EL (cell line): ENCODE data around the gene TMEM120B.
"Not testable (repeated sequence)": the region's sequence is repeated elsewhere in the genome, so short reads cannot be mapped to it uniquely, and the experiment has no call there.

ENCODE experiments used
- DNase-seq: peaks from one replicate; pipeline ENCODE4 v3.0.0-alpha.2; 2016

TMEM120B gene

DNA sequence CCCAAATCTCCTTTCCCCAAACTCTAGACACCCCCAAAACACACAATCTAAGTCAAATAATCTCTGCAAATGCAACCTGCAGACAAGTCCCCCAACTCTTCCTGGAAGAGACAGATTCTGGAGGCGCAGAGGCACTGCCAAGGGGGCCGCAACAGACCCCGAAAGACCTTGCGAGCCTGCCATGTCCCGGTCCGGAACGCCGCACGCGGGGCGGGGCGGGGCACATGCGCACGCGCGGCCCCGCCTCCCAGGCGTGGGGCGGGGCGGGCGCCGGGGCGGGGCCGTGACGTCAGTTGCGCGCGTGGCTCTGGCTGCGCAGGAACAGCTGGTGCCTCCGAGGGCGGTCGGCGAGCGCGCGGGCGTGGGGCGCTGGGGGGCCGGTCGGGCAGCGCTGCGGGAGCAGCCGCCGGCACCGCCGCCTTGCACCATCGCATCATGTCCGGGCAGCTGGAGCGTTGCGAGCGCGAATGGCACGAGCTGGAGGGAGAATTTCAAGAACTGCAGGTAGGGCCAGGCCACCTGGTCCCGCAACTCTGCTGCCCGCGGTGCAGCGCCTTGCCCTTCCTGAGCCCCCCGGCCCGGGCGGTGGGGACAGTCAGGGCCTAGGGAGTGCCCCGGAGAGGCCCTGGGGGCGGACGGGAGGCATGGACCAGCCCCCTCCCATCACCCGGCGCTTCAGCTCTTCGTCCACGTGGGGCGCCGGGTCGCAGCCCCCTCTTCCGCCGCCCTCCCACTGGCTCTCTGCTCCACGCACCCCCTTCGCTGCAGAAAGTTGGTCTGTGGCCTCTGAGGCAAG lies at the start of gene TMEM120B:
Gene TMEM120B (plus strand): TSS at position 292 of the 796 bp plus-strand sequence. CDS start 144 bp downstream, at position 436.
- peak; percentile 75 for DNase-seq

DNA sequence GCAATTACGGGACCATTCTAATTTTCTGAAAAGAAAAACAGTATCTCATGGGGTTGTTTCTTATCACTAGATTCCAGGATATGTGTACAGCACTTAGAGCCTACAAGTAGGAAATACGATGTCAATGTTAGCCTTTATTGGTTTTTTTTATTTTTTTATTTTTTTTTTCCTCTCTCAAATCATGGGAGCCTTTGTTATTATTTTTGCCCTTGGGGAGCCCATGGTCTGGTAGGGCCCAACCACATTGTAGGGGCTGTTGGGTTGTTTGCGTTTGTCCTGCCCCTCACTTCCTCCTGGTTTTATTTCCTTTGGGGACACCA lies 49.0 kb upstream of the TMEM120B start:
- DNase-seq = no peak

DNA sequence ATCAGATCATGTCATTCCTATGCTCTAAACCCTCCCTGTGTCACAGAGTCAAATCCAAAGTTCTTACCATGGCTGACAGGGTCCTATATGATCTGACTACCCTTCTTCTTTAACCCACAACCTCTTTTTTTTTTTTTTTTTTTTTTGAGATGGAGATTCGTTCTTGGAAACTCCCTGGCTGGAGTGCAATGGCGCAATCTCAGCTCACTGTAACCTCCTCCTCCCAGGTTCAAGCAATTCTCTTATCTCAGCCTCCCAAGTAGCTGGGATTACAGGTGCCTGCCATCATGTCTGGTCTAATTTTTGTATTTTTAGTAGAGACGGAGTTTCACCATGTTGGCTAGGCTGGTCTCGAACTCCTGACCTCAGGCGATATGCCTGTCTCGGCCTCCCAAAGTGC lies 45.7 kb upstream of the TMEM120B start:
- DNase-seq = not testable (repeated sequence)

DNA sequence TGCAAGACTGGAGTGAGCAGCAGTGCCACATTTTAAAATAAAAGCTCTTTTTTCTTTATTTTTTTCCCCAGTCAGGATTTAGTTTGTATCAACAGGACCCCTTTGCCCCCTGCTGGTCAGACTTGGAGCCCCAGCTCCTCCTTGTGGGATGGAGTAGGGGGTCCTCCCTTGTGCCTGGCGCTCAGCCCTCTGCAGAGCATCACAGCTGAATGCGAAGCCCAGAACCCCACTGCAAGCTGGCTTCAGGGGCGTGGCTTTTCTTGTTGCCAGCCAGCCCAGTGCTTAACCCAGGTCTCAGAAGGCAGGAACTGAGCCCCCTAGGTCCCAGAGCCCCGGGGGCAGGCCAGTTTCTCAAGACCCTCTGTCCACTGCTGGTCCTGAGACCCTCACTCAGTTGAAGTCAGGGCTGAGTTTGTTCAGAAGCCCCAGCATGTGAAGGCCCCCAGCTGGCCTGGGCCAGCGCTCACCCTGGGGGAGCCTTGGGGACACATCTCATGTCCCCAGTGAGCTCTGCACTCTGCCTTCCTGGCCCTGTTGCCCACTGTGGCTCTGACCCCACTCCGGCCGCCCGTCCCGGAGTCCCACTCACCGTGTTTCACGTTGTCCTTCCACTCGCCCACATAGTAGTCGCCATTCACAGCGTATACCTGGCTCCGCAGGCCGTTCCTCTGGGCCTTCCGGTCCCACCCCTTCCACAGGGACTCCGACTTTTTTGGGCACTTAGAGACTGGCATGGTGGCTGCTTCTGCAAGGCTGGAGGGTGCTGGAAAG lies 43.6 kb upstream of the TMEM120B start:
- DNase-seq = peak; percentile 37

DNA sequence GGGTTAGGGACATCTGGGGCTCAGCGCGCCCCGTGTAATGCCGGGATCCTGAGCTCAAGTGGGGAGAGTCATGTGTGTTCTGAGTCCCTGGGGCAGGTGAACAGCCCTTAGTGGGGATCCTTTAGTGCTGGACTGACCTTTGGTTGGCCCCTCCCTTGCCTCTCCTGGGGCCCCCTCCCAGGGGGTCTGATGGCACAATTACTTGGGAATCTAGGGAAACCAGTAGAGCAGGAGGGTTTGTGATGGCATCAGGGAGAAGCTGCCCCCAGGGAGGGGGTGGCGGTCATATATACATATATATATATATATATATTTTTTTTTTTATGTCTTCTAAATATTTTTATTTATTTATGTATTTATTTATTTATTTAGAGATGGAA lies 43.0 kb upstream of the TMEM120B start, which contains the start of gene MORN3:
Gene MORN3 (minus strand): TSS at position 134 of the 380 bp plus-strand sequence. CDS start 171 bp downstream, outside the sequence.
- DNase-seq = no peak

DNA sequence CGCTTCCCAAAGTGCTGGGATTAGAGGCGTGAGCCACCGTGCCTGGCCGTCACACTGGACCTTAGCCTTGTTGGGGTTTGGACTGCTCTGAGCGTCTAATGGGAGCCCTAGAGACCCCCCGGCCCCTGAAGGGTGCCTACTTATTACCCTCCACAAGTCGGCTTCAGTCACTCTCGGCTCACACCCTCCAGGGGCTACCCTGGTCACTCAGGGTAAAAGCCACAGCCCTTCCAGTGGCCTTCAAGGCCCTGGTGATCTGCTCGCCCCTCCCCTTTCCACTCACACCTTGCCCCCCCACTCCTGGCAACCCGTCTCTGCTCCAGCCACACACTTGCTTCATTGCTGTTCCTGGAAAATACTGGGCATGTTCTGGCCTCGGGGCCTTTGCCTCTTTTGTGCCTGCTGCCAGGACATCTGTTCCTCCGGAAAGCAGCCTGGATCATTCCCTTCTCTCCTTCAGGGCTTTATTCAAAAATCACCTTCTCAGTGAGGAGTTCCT lies 39.5 kb upstream of the TMEM120B start:
- peak; percentile 19 for DNase-seq

DNA sequence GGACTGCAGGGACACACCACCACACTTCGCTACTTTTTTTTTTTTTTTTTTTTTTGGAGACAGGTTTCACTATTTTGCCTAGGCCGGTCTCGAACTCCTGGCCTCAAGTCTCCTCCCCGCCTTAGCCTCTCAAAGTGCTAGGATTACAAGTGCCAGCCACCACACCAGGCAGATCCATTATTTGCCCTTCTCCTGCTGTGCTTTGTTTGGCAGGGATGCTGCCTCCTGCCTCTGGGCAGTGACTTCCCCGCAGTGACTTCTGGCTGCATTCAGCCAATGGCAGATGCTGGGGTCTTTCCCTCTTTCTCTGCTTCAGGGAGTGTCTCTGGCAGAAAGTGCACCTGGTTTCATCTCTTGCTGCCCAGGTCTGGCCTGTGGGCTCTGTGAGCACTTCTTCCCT lies 36.4 kb upstream of the TMEM120B start:
- DNase-seq = no peak

DNA sequence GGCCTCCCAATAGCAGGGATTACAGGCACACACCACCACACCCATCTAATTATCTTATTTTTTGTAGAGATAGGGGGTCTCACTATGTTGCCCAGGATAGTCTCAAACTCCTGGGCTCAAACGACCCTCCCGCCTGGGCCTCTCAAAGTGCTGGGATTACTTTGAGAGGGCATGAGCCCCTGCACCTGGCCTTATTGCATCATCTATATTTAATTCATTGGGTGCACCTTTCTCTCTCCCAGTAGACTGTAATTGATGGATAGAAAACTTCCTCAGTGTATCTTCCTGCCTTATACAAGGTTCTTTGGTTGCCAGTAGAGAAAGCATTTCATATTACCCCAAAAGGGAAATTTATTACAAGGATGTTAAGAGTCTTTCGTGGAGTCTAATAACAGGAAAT lies 34.2 kb upstream of the TMEM120B start:
- no peak for DNase-seq

DNA sequence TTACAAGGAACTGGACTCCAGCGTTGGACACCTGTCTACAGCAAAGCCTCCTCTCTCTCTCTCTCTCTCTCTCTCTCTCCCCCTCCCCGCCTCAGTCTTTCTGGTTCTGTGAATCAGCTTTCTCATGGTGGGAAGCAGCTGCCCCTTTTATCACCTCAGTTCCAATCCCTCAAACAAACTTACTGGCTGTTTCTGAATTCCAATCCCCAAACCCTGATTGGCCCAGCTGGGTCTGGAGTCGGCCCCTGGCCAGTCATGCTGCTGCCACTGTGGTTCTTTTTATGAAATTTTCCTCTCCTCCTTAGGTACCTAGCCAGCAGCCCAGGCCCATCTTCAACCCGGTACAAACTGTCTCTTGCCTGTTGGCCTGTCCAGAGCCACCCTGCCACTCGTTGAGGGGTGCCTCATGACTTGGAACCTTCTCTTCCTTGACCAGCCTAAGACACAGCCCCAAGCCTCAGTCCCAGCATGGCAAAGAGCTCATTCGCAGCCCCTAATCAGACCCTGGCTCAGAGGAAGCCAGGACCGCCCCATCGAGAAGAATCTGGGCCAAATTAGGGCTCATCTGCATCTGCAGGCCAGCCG lies 33.7 kb upstream of the TMEM120B start:
- no peak for DNase-seq

DNA sequence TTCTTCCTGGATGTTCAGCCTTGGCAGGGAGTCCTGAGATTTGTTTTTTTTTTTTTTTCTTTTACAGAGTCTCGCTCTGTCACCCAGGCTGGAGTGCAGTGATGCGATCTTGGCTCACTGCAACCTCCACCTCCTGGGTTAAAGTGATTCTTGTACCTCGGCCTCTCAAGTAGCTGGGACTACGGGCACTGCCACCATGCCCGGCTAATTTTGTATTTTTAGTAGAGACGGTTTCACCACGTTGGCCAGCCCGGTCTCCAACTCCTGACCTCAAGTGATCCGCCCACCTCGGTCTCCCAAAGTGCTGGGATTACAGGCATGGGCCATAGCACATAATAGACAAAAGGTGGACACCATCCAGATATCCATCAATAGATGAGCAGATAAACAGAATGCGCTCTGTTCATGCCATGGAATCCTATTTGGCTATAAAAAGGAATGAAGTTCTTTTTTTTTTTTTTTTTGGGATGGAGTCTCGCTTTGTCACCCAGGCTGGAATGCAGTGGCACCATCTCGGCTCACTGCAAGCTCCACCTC lies 32.8 kb upstream of the TMEM120B start:
- DNase-seq = not testable (repeated sequence)

DNA sequence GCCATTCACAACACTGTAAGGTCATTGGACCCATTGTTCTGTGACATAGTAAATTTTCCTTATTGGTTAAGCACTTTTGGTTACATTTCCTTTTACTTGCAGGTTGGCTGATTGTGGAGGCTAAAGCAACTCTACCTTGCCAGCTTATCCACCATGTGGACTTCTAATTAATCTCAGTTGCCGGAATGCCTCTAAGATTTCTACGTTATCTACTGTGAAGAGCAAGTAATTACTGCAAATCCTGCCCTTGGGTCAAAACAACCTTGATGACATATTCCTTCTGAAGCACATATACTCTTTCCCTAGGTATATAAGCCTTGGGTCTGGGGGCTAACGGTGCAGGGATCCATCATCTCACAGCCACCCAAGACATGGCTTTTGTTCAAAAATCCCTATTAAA lies 23.6 kb upstream of the TMEM120B start:
- no peak for DNase-seq

DNA sequence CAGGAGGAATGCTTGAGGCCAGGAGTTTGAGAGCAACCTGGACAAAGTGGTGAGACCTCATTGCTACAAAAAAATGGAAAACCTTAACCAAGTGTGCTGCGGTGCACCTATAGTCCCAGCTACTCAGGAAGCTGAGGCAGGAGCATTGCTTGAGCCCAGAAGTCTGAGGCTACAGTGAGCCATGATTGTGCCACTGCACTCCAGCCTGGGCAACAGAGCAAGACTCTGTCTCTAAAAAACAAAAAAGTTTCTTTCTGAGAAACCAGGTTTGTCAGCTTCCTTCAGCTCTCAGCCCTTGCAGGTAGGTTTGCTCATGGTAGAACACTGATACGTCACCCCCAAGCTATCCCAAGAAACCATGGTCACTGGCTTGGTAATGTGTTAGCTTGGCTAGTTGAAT lies 23.1 kb upstream of the TMEM120B start:
- DNase-seq = no peak

DNA sequence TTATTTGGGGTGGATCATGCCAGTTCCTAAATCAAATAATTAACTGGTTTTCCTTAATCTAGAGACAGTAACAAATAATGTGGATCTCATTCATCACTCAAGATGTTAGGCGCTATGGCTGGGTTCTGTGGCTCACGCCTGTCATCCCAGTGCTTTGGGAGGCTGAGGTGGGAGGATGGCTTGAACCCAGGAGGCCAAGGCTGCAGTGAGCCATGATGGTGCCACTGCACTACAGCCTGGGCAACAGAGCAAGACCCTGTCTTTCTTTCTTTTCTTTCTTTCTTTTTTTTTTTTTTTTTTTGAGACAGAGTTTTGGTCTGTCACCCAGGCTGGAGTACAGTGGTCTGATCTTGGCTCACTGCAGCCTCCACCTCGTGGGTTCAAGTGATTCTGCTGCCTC lies 19.8 kb upstream of the TMEM120B start:
- not testable (repeated sequence) for DNase-seq

DNA sequence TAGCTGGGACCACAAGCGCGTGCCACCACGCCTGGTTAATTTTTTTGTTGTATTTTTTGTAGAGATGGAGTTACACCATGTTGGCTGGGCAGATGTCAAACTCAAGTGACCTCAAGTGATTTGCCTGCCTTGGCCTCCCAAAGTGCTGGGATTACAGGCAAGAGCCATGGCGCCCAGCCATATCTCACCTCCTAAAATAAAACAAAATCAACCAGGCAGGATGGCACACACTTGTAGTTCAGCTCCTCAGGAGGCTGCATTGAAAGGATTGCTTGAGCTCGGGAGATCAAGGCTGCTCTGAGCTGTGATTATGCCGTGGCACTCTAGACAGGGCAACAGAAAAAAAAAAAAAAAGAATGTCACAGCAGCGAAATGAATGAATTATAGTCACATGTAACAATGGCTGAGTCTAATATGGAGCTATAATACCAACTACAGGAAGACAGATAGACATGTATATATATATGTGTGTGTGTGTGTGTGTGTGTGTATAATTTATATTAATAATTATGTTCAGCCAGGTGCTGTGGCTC lies 19.3 kb upstream of the TMEM120B start:
- no peak for DNase-seq

DNA sequence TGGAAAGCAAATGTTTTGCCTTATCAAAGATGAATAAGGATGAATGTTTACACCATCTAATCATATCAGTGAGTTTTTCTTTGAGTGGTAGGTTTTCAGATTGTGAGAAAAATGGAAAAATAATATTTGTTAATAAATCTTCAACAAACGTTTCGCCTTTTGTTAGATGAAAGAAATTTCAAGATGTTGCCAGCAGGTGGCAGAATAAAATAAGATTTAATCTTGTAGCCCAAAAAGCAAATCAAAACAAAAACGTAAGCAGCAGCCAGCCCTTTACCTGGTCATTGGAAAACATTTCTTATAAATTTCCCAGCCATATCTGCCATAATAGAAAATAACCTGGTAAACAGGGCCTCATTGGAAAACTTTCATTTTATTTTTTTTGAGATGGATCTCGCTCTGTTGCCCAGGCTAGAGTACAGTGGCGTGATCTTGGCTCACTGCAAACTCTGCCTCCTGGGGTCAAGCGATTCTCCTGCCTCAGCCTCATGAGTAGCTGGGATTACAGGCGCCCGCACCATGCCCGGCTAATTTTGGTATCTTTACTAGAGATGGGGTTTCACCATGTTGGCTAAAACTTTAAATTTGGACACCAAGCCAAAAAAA lies 15.4 kb upstream of the TMEM120B start:
- DNase-seq = peak; percentile 47

DNA sequence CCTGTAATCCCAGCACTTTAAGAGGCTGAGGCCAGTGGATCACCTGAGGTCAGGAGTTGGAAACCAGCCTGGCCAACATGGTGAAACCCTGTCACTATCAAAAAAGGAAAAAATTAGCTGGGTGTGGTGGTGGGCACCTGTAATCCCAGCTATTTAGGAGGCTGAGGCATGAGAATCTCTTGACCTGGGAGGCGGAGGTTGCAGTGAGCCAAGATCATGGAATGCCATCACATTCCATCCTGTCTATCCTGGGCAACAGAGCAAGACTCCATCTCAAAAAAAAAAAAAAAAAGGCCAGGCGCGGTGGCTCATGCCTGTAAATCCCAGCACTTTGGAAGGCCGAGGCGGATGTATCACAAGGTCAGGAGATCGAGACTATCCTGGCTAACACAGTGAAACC lies 14.7 kb upstream of the TMEM120B start:
- DNase-seq = not testable (repeated sequence)

DNA sequence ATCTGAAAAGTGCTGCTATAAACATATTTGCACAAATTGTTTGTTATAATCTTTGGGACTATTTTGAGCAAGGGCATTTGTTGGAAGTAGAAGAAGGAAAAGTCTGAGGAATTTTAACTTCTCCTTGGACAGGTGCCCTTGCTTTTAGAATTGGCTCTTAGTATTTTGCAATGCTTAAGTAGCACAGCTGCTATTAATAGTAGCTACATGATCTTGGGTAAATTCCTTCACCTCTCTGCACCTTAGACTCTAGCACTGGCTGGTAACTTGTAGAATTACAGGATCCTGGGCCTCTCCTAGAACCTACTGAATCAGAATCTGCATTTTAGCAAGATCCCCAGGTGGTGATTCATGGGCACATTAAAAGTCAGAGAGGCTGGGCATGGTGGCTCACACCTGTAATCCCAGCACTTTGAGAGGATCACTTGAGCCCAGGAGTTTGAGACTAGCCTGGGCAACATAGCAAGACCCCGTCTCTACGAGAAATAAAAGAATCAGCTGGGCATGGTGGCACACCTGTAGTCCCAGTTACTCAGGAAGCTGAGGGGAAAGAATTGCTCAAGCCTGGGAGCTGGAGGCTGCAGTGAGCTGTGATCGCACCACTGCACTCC lies 10.8 kb upstream of the TMEM120B start:
- DNase-seq = no peak

DNA sequence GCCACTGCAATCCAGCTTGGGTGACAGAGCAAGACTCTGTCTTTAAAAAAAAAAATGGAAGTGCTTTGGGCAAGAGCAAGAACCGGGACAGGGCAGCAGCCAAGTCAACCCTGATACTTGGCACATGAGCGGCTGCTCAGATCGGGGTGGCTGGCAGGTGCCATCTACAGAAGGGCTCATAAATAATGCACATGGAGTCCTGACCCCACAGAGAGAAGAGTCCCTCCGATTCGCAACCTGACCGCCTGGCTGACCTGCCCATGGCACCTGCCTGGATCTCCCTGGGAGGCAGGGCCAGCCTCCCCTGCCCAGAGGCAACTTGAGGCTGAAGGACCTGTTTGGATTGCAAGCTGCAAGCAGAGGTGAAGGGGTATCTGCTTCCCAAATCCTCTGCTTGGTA lies 9.6 kb upstream of the TMEM120B start:
- no peak for DNase-seq

DNA sequence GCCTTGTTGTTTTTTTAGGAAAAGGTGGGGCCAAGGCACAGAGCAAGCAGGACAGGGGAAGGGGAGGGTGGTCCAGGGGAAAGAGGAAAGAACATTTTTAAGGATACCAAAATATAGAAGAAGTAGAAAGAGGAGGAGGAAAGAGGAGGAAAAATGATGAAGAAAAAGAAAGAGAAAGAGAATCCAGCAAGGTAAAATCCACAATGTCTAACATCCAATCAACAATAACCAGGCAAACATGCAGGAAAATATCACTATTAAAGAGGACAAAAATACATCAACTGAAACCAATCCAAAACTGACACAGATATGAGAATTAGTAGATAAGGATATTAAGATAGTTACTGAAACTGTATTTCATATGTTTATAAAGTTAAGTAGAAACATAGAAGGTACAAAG lies 7.0 kb upstream of the TMEM120B start:
- DNase-seq = no peak

DNA sequence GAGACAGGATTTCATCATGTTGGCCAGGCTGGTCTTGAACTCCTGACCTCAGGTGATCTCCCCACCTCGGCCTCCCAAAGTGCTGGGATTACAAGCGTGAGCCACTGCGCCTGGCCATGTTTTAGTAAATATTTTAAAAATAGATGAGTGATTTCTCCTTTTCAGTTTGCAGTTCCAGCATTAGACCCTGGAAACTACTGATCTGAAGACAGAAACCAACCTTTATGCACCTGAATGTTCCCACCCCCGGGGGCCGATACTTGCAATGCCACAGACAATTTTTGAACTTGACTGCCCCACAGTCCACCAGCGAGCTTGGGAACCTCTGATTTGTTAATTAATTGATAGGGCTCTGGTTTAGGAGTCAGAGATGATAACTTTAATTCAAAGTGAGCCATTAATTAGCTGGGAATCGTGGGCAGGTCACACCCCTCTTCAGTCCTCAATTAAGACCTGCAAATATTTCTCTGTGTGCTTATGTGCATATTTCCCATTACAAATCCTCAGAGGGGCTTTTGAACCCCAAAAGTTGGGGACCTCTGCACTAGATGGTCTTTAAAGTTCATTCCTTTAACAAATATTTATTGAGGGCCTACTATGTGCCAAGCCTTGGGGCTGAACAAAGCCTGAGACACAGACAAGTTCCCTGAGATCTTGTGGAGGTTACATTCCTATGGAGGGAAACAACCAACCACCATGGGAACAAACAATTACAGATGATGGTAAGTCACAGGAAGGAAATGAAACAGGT lies 4.1 kb upstream of the TMEM120B start:
- no peak for DNase-seq

DNA sequence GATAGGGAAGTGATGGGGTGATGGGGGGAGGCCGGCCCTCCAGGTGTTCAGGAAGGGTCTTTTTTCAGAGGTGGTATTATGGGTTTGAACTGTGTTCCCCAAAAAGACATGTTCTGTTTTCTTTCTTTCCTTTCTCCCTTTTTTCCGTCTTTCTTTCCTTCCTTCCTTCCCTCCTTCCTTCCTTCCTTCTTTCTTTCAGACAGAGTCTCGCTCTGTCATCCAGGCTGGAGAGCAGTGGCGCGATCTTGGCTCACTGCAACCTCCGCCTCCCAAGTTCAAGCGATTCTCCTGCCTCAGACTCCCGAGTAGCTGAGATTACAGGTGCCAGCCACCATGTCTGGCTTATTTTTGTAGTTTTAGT lies 3.5 kb upstream of the TMEM120B start:
- DNase-seq = not testable (repeated sequence)
